CD14-positive monocyte (primary cell): ENCODE data around the gene TXN. TPM values are rescaled to one million over a fixed set of nuclear protein-coding genes. Genes with fewer than 3 reads are reported as not detected.

ENCODE experiments used
- DNase-seq, 3 donors: peaks; one replicate each; pipeline ENCODE4 v3.0.0-alpha.2; 2011 to 2022
- H2AFZ ChIP-seq: 2 replicates; pipeline ENCODE4 v1.6.0; 2012; ENCODE audit warnings: mild to moderate bottlenecking, low read depth, low read length, inconsistent platforms; ENCODE audit not compliant: insufficient read depth, poor library complexity, severe bottlenecking
- H3K27ac ChIP-seq, 2 donors: 1 replicate in 1 of 2; 2 replicates in 1 of 2; pipeline ENCODE4 v1.5.1; 2012 to 2013; ENCODE audit warnings: low read length in 2 of 2, control low read depth in 1 of 2, inconsistent platforms in 1 of 2, low read depth in 1 of 2, mild to moderate bottlenecking in 1 of 2
- H3K27me3 ChIP-seq, 2 donors: one replicate each; pipeline versions ENCODE4 v1.6.0 to v1.6.1; 2011 to 2013; ENCODE audit warnings: low read length in 2 of 2; ENCODE audit not compliant: control insufficient read depth in 2 of 2, insufficient read depth in 2 of 2
- H3K36me3 ChIP-seq, 2 donors: replicated peaks in 1 of 2; 1 replicate in 1 of 2; 2 replicates in 1 of 2; pipeline versions ENCODE4 v1.5.1 to v1.6.1; 2012 to 2013; ENCODE audit warnings: low read length in 2 of 2, control low read depth in 1 of 2, inconsistent platforms in 1 of 2, mild to moderate bottlenecking in 1 of 2; ENCODE audit not compliant: insufficient read depth in 2 of 2, control insufficient read depth in 1 of 2
- H3K4me1 ChIP-seq, 2 donors: 1 replicate in 1 of 2; 2 replicates in 1 of 2; pipeline versions ENCODE4 v1.5.1 to v1.6.1; 2012 to 2013; ENCODE audit warnings: low read length in 2 of 2, control low read depth in 1 of 2, inconsistent platforms in 1 of 2, mild to moderate bottlenecking in 1 of 2, moderate library complexity in 1 of 2; ENCODE audit not compliant: insufficient read depth in 2 of 2, control insufficient read depth in 1 of 2
- H3K4me2 ChIP-seq: replicated peaks from 2 replicates; pipeline ENCODE3; 2012; ENCODE audit warnings: low read length, moderate library complexity, mild to moderate bottlenecking; ENCODE audit not compliant: poor library complexity, severe bottlenecking; ENCODE audit errors: extremely low read depth
- H3K4me3 ChIP-seq, 3 experiments: fragments of 200-600 bp in 1 of 3; sonication (generic) in 1 of 3; replicated peaks in 1 of 3; 1 replicate in 2 of 3; 2 replicates in 1 of 3; pipeline ENCODE4 v1.5.1; 2011 to 2013; ENCODE audit warnings: low read length in 3 of 3, mild to moderate bottlenecking in 3 of 3, control low read depth in 2 of 3, low read depth in 2 of 3, inconsistent platforms in 1 of 3, moderate library complexity in 1 of 3
- H3K79me2 ChIP-seq: 2 replicates; pipeline ENCODE4 v1.6.0; 2012; ENCODE audit warnings: mild to moderate bottlenecking, control low read depth, inconsistent platforms, low read length, moderate library complexity; ENCODE audit not compliant: insufficient read depth
- H3K9ac ChIP-seq: 2 replicates; pipeline ENCODE4 v1.6.0; 2017; ENCODE audit warnings: low read length, mild to moderate bottlenecking; ENCODE audit not compliant: insufficient read depth, poor library complexity, severe bottlenecking
- H3K9me3 ChIP-seq, 2 donors: replicated peaks in 1 of 2; 1 replicate in 1 of 2; 2 replicates in 1 of 2; pipeline versions ENCODE4 v1.5.1 to v1.6.1; 2012 to 2013; ENCODE audit warnings: low read length in 2 of 2, control low read depth in 1 of 2; ENCODE audit not compliant: control insufficient read depth in 1 of 2, insufficient read depth in 1 of 2
- H4K20me1 ChIP-seq: 2 replicates; pipeline ENCODE4 v1.6.0; 2012; ENCODE audit warnings: mild to moderate bottlenecking, low read length, control low read depth, moderate library complexity; ENCODE audit not compliant: insufficient read depth
- H3K27ac Mint-ChIP-seq, 7 donors: one replicate each; pipeline ENCODE4 v1.8.0; 2020; ENCODE audit warnings: mild to moderate bottlenecking in 7 of 7, mixed read lengths in 7 of 7, moderate library complexity in 6 of 7, inconsistent platforms in 2 of 7
- H3K27me3 Mint-ChIP-seq, 3 donors: one replicate each; pipeline ENCODE4 v1.8.0; 2021 to 2022; ENCODE audit warnings: low read depth in 3 of 3, mild to moderate bottlenecking in 3 of 3, mixed read lengths in 3 of 3, moderate library complexity in 3 of 3, inconsistent platforms in 1 of 3
- H3K36me3 Mint-ChIP-seq, 2 donors: one replicate each; pipeline ENCODE4 v1.8.0; 2020; ENCODE audit warnings: mixed read lengths in 2 of 2, inconsistent platforms in 1 of 2, mild to moderate bottlenecking in 1 of 2
- H3K4me1 Mint-ChIP-seq: one replicate; pipeline ENCODE4 v1.8.0; 2020; ENCODE audit warnings: mild to moderate bottlenecking, mixed read lengths
- H3K4me3 Mint-ChIP-seq, 2 donors: one replicate each; pipeline ENCODE4 v1.8.0; 2020; ENCODE audit warnings: mild to moderate bottlenecking in 2 of 2, mixed read lengths in 2 of 2, moderate library complexity in 1 of 2
- H3K9me3 Mint-ChIP-seq, 7 donors: one replicate each; pipeline ENCODE4 v1.8.0; 2020 to 2022; ENCODE audit warnings: mixed read lengths in 7 of 7, mild to moderate bottlenecking in 6 of 7, moderate library complexity in 6 of 7, inconsistent platforms in 2 of 7
- CTCF ChIP-seq: fragments of 200-600 bp; IDR thresholded peaks from one replicate; pipeline ENCODE4 v1.8.0; 2022; ENCODE audit warnings: antibody characterized with exemption, mild to moderate bottlenecking
- WGBS: methylation state at CpG from one replicate; pipeline ENCODE4 v1.1.5; 2013; ENCODE audit warnings: missing lambda C conversion rate; ENCODE audit not compliant: insufficient coverage; 5-methylcytosine and 5-hydroxymethylcytosine counted together
- intact Hi-C, 2 donors: fragments of 100-400 bp; cut with micrococcal nuclease; formaldehyde crosslinking; loops; one replicate each; pipeline versions ENCODE4 v1.15.0 to v1.15.1; 2023
- polyA plus RNA-seq, 3 donors: library from polyadenylated mRNA; depleted of rRNA in 1 of 3; unstranded in 2 of 3; stranded (reverse) in 1 of 3; fragments of 300-500 nt in 2 of 3; fragments of >200 nt in 1 of 3; fragmentation: Illumina TruSeq in 2 of 3; gene quantifications; 1 replicate in 2 of 3; 2 replicates in 1 of 3; pipeline ENCODE4 v1.2.3, GENCODE V29; 2012 to 2021

TXN gene
- polyA plus RNA-seq, 3 donors = 91.8 to 224 (median 209) TPM

GRCh38 chr9:110284211-110284844, 28.0 kb upstream of the TXN start:
- Histone ChIP-seq H3K4me1 (peaks cover 13 to 17% of the 10 kb centered on the region in 2 donors), H3K9ac (no peak overlapping the region), H3K36me3 (no peaks in the 10 kb centered on the region), H3K4me3 (no peak overlapping the region), H2AFZ (no peak overlapping the region), H3K79me2 (no peaks in the 10 kb centered on the region), H3K27me3 (no peaks in the 10 kb centered on the region), H3K4me2 (no peak overlapping the region), H3K9me3 (no peaks in the 10 kb centered on the region), H4K20me1 (no peaks in the 10 kb centered on the region), H3K27ac (no peak overlapping the region)
- peaks cover 24% of the 10 kb centered on the region for H3K4me1 Mint-ChIP-seq
- intact Hi-C loops = no loop called here
- no peak overlapping the region for H3K27ac Mint-ChIP-seq
- H3K27me3 Mint-ChIP-seq = peaks cover 0 to 4% (median 1%) of the 10 kb centered on the region in 3 donors
- H3K36me3 Mint-ChIP-seq = no peaks in the 10 kb centered on the region
- no peak for TF ChIP-seq CTCF
- WGBS = 100% methylated on average over 2 of the region's 6 CpGs
- H3K4me3 Mint-ChIP-seq = no peak overlapping the region
- peaks cover 0 to 1% (median 0%) of the 10 kb centered on the region in 7 donors for H3K9me3 Mint-ChIP-seq
- DNase-seq = no peak

- Mint-ChIP-seq H3K36me3 (no peaks in the 10 kb centered on the region), H3K27me3 (peaks cover 1 to 4% (median 2%) of the 10 kb centered on the region in 3 donors), H3K9me3 (peaks cover 0 to 1% (median 0%) of the 10 kb centered on the region in 7 donors), H3K27ac (no peak overlapping the region), H3K4me1 (peaks cover 21% of the 10 kb centered on the region), H3K4me3 (no peak overlapping the region)
- TF ChIP-seq CTCF = no peak
- Histone ChIP-seq H3K4me2 (no peak overlapping the region), H3K27me3 (no peaks in the 10 kb centered on the region), H3K36me3 (no peaks in the 10 kb centered on the region), H3K9ac (no peak overlapping the region), H3K4me1 (peaks cover 13 to 16% of the 10 kb centered on the region in 2 donors), H2AFZ (no peak overlapping the region), H3K4me3 (no peak overlapping the region), H3K27ac (no peak overlapping the region), H4K20me1 (no peaks in the 10 kb centered on the region), H3K9me3 (no peaks in the 10 kb centered on the region), H3K79me2 (no peaks in the 10 kb centered on the region)
- intact Hi-C loops = no loop called here
- no peak for DNase-seq
- 100% methylated on average over 1 of the region's 1 CpG for WGBS
Measured at GRCh38 chr9:110283751-110284150, 27.4 kb upstream of the TXN start.
